ENCODE data around the gene MEIOB. TPM values are rescaled to one million over a fixed set of nuclear protein-coding genes. Genes with fewer than 3 reads are reported as not detected.
"Not testable (repeated sequence)": the region's sequence is repeated elsewhere in the genome, so short reads cannot be mapped to it uniquely, and the experiment has no call there.

The MEIOB gene
- total RNA-seq, 1 experiment from 2014 or later = 1.4 TPM

- DNase-seq (ENCODE audit: low spot score) (no peak), ATAC-seq (no peak)
- Mint-ChIP-seq H3K9me3 (no peaks in the 10 kb centered on the region), H3K4me1 (no peaks in the 10 kb centered on the region; the same call in 1 of the 2 replicates), H3K36me3 (no peaks in the 10 kb centered on the region), H3K4me3 (no peak overlapping the region), H3K27ac (no peak overlapping the region), H3K27me3 (ENCODE audit: low read depth) (peaks cover 35% of the 10 kb centered on the region)
- ChIA-PET CTCF (interaction anchor here (2.0 kb wide), 1 partner anchor 65 kb away, joined by 10 read pairs; no protein-coding TSS in a partner anchor), POLR2A (no interaction called here)
- TF ChIP-seq ZNF232 (CRISPR knock-in tag; IDR thresholded peaks at IDR 0.05) (no peak), ZNF416 (CRISPR knock-in tag; IDR thresholded peaks at IDR 0.05) (no peak), JUN (CRISPR knock-in tag; IDR thresholded peaks at IDR 0.05) (no peak), ZNF423 (CRISPR knock-in tag; IDR thresholded peaks at IDR 0.05) (no peak), USF2 (CRISPR knock-in tag; IDR thresholded peaks at IDR 0.05) (no peak), FOXP4 (CRISPR knock-in tag; IDR thresholded peaks at IDR 0.05) (no peak), ZNF671 (CRISPR knock-in tag; IDR thresholded peaks at IDR 0.05) (no peak), JAZF1 (CRISPR knock-in tag; IDR thresholded peaks at IDR 0.05) (no peak), MXD4 (CRISPR knock-in tag; IDR thresholded peaks at IDR 0.05; ENCODE audit: borderline replicate concordance) (no peak), SP1 (CRISPR knock-in tag; conservative IDR thresholded peaks at IDR 0.05) (no peak), GABPB1 (CRISPR knock-in tag; IDR thresholded peaks at IDR 0.05) (no peak), HMGA2 (CRISPR knock-in tag; IDR thresholded peaks at IDR 0.05) (no peak), NR3C1 (CRISPR knock-in tag; conservative IDR thresholded peaks at IDR 0.05; ENCODE audit: low read depth) (no peak), SOX15 (CRISPR knock-in tag; IDR thresholded peaks at IDR 0.05) (no peak), MLX (CRISPR knock-in tag; IDR thresholded peaks at IDR 0.05) (no peak), TCF7 (CRISPR knock-in tag; IDR thresholded peaks at IDR 0.05; ENCODE audit: low read depth) (no peak)
Observed at GRCh38 chr16:1876468-1876867, 4.5 kb upstream of the MEIOB start.

GRCh38 chr16:1876066-1876465, 4.1 kb upstream of the MEIOB start:
- peaks cover 35% of the 10 kb centered on the region for H3K27me3 Mint-ChIP-seq (ENCODE audit: low read depth)
- CTCF ChIA-PET = interaction anchor here (2.0 kb wide), 1 partner anchor 65 kb away, joined by 10 read pairs; no protein-coding TSS in a partner anchor
- ATAC-seq; POLR2A ChIA-PET; H3K4me1 Mint-ChIP-seq; H3K9me3 Mint-ChIP-seq; H3K4me3 Mint-ChIP-seq; H3K36me3 Mint-ChIP-seq; H3K27ac Mint-ChIP-seq; DNase-seq (ENCODE audit: low spot score): not testable (repeated sequence)

GRCh38 chr16:1874854-1875253, 2.9 kb upstream of the MEIOB start:
- CTCF ChIA-PET = interaction anchor here (1.1 to 3.2 kb wide), 2 partner anchors 49 to 54 kb away, joined by 3 to 10 read pairs; no protein-coding TSS in a partner anchor
- POLR2A ChIA-PET = interaction anchor here (1.2 kb wide), 1 partner anchor 9 kb away, joined by 3 read pairs; no protein-coding TSS in a partner anchor
- TF ChIP-seq NFYB (CRISPR knock-in tag; conservative IDR thresholded peaks at IDR 0.05; ENCODE audit: low read depth) (no peak), USF2 (CRISPR knock-in tag; IDR thresholded peaks at IDR 0.05) (no peak), AFF4 (CRISPR knock-in tag; IDR thresholded peaks at IDR 0.05; ENCODE audit: borderline replicate concordance) (no peak), USF1 (CRISPR knock-in tag; IDR thresholded peaks at IDR 0.05) (no peak), SMAD3 (CRISPR knock-in tag; IDR thresholded peaks at IDR 0.05; ENCODE audit: borderline replicate concordance) (no peak), ESRRA (CRISPR knock-in tag; IDR thresholded peaks at IDR 0.05; ENCODE audit: borderline replicate concordance) (no peak), HMGXB4 (CRISPR knock-in tag; IDR thresholded peaks at IDR 0.05) (no peak), SP1 (CRISPR knock-in tag; conservative IDR thresholded peaks at IDR 0.05) (no peak)

More at GRCh38 chr16:1874854-1875253, 2.9 kb upstream of the MEIOB start:
- no peak for ATAC-seq
- Mint-ChIP-seq H3K9me3 (no peaks in the 10 kb centered on the region), H3K36me3 (no peaks in the 10 kb centered on the region), H3K27me3 (ENCODE audit: low read depth) (peaks cover 43% of the 10 kb centered on the region), H3K4me3 (no peak overlapping the region), H3K4me1 (no peaks in the 10 kb centered on the region; the same call in 1 of the 2 replicates), H3K27ac (no peak overlapping the region)
- no peak for DNase-seq (ENCODE audit: low spot score)
